ENCODE data around the gene SOD2. TPM values are rescaled to one million over a fixed set of nuclear protein-coding genes. Genes with fewer than 3 reads are reported as not detected.

Gene SOD2
- total and polyA plus RNA-seq, 2 of the 13 experiments (the other 11 are each of a cell fraction or from before 2014, with no cell fraction given) = 304 to 309 TPM

DNA sequence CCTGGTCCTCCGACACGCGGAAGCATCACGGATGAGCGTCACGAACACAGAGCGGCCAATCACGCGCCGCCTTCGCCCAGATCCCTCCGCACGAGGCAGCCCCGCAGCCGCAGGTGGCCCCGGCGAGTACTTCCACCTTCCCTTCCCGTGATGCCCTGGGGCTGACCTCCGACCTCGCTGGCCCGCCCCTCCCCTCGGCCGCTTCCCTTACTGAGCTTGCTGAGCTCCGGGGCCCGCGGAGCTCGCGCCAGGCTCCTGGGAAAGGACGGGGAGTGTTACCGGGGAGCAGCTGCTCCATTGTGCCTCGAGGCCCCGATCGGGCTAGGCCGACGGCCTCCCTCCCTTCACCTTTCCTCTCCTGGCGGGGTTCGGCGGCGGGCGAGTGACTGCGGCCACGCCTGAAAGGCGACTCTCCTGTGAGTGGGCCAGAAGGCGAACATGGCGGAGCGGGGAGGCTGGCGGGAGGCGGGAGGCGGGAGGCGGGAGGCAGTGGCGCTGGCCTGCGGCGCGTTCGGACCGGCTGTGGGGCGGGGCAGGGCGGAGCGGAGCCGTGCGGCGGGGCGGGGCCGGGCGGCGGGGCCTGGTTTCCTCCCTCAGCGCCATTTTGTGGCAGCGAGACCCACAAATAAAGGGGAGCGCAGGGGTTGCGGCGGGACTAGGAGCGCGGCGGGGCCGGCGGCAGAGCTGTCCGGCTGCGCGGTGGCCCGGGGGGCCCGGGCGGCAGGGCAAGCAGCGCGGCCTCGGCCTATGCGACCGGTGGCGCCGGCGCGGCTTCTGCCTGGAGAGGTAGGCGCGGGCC is 34.1 kb upstream of the SOD2 start, which contains the start of gene WTAP (continued):
- TF ChIP-seq, protein P1, sequence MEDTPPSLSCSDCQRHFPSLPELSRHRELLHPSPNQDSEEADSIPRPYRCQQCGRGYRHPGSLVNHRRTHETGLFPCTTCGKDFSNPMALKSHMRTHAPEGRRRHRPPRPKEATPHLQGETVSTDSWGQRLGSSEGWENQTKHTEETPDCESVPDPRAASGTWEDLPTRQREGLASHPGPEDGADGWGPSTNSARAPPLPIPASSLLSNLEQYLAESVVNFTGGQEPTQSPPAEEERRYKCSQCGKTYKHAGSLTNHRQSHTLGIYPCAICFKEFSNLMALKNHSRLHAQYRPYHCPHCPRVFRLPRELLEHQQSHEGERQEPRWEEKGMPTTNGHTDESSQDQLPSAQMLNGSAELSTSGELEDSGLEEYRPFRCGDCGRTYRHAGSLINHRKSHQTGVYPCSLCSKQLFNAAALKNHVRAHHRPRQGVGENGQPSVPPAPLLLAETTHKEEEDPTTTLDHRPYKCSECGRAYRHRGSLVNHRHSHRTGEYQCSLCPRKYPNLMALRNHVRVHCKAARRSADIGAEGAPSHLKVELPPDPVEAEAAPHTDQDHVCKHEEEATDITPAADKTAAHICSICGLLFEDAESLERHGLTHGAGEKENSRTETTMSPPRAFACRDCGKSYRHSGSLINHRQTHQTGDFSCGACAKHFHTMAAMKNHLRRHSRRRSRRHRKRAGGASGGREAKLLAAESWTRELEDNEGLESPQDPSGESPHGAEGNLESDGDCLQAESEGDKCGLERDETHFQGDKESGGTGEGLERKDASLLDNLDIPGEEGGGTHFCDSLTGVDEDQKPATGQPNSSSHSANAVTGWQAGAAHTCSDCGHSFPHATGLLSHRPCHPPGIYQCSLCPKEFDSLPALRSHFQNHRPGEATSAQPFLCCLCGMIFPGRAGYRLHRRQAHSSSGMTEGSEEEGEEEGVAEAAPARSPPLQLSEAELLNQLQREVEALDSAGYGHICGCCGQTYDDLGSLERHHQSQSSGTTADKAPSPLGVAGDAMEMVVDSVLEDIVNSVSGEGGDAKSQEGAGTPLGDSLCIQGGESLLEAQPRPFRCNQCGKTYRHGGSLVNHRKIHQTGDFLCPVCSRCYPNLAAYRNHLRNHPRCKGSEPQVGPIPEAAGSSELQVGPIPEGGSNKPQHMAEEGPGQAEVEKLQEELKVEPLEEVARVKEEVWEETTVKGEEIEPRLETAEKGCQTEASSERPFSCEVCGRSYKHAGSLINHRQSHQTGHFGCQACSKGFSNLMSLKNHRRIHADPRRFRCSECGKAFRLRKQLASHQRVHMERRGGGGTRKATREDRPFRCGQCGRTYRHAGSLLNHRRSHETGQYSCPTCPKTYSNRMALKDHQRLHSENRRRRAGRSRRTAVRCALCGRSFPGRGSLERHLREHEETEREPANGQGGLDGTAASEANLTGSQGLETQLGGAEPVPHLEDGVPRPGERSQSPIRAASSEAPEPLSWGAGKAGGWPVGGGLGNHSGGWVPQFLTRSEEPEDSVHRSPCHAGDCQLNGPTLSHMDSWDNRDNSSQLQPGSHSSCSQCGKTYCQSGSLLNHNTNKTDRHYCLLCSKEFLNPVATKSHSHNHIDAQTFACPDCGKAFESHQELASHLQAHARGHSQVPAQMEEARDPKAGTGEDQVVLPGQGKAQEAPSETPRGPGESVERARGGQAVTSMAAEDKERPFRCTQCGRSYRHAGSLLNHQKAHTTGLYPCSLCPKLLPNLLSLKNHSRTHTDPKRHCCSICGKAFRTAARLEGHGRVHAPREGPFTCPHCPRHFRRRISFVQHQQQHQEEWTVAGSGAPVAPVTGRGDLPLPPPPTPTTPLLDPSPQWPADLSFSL (CRISPR knock-in tag; IDR thresholded peaks at IDR 0.05) = peak; percentile 58; the same call in 1 of the 2 replicates
- TF ChIP-seq ZNF296 (CRISPR knock-in tag; conservative IDR thresholded peaks at IDR 0.05) = no peak
- TF ChIP-seq ZNF850 (CRISPR knock-in tag; conservative IDR thresholded peaks at IDR 0.05) = 0 out of 2 replicates have a peak, but pooled peaks have one; percentile 69
- peak; percentile 86 for TF ChIP-seq GTF2F1 (IDR thresholded peaks at IDR 0.05; ENCODE audit: low read length)
- no peak; the same call in 1 of the 2 replicates for TF ChIP-seq CHCHD3 (CRISPR knock-in tag; IDR thresholded peaks at IDR 0.05)
- TF ChIP-seq, protein P2, sequence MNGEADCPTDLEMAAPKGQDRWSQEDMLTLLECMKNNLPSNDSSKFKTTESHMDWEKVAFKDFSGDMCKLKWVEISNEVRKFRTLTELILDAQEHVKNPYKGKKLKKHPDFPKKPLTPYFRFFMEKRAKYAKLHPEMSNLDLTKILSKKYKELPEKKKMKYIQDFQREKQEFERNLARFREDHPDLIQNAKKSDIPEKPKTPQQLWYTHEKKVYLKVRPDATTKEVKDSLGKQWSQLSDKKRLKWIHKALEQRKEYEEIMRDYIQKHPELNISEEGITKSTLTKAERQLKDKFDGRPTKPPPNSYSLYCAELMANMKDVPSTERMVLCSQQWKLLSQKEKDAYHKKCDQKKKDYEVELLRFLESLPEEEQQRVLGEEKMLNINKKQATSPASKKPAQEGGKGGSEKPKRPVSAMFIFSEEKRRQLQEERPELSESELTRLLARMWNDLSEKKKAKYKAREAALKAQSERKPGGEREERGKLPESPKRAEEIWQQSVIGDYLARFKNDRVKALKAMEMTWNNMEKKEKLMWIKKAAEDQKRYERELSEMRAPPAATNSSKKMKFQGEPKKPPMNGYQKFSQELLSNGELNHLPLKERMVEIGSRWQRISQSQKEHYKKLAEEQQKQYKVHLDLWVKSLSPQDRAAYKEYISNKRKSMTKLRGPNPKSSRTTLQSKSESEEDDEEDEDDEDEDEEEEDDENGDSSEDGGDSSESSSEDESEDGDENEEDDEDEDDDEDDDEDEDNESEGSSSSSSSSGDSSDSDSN (CRISPR knock-in tag; IDR thresholded peaks at IDR 0.05) = peak; percentile 89
- peak; percentile 100 for TF ChIP-seq ZNF619 (CRISPR knock-in tag; IDR thresholded peaks at IDR 0.05)
- TF ChIP-seq TCF12 (IDR thresholded peaks at IDR 0.05) = no peak
- TF ChIP-seq TCF12 (CRISPR knock-in tag; IDR thresholded peaks at IDR 0.05) = peak; percentile 94
- TF ChIP-seq, protein P3, sequence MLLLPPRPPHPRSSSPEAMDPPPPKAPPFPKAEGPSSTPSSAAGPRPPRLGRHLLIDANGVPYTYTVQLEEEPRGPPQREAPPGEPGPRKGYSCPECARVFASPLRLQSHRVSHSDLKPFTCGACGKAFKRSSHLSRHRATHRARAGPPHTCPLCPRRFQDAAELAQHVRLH (CRISPR knock-in tag; IDR thresholded peaks at IDR 0.05; ENCODE audit: borderline replicate concordance, low read depth) = peak; percentile 100
- TF ChIP-seq ZNF567 (CRISPR knock-in tag; IDR thresholded peaks at IDR 0.05; ENCODE audit: borderline replicate concordance) = peak; percentile 99
- peak; percentile 97 for TF ChIP-seq ARNT2 (CRISPR knock-in tag; IDR thresholded peaks at IDR 0.05; ENCODE audit: low read depth)
- TF ChIP-seq, protein P4, sequence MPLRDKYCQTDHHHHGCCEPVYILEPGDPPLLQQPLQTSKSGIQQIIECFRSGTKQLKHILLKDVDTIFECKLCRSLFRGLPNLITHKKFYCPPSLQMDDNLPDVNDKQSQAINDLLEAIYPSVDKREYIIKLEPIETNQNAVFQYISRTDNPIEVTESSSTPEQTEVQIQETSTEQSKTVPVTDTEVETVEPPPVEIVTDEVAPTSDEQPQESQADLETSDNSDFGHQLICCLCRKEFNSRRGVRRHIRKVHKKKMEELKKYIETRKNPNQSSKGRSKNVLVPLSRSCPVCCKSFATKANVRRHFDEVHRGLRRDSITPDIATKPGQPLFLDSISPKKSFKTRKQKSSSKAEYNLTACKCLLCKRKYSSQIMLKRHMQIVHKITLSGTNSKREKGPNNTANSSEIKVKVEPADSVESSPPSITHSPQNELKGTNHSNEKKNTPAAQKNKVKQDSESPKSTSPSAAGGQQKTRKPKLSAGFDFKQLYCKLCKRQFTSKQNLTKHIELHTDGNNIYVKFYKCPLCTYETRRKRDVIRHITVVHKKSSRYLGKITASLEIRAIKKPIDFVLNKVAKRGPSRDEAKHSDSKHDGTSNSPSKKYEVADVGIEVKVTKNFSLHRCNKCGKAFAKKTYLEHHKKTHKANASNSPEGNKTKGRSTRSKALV (CRISPR knock-in tag; IDR thresholded peaks at IDR 0.05) = peak; percentile 96
- TF ChIP-seq, protein P5, sequence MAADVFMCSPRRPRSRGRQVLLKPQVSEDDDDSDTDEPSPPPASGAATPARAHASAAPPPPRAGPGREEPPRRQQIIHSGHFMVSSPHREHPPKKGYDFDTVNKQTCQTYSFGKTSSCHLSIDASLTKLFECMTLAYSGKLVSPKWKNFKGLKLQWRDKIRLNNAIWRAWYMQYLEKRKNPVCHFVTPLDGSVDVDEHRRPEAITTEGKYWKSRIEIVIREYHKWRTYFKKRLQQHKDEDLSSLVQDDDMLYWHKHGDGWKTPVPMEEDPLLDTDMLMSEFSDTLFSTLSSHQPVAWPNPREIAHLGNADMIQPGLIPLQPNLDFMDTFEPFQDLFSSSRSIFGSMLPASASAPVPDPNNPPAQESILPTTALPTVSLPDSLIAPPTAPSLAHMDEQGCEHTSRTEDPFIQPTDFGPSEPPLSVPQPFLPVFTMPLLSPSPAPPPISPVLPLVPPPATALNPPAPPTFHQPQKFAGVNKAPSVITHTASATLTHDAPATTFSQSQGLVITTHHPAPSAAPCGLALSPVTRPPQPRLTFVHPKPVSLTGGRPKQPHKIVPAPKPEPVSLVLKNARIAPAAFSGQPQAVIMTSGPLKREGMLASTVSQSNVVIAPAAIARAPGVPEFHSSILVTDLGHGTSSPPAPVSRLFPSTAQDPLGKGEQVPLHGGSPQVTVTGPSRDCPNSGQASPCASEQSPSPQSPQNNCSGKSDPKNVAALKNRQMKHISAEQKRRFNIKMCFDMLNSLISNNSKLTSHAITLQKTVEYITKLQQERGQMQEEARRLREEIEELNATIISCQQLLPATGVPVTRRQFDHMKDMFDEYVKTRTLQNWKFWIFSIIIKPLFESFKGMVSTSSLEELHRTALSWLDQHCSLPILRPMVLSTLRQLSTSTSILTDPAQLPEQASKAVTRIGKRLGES (CRISPR knock-in tag; IDR thresholded peaks at IDR 0.05; ENCODE audit: borderline replicate concordance) = peak; percentile 74; the same call in 1 of the 2 replicates
